Measurements from ENCODE around the gene TRMT1L. TPM values are rescaled to one million over a fixed set of nuclear protein-coding genes. Genes with fewer than 3 reads are reported as not detected.

The TRMT1L gene
- total and polyA plus RNA-seq, 2 experiments from 2014 or later, result 11.7 to 30.8 TPM

DNA sequence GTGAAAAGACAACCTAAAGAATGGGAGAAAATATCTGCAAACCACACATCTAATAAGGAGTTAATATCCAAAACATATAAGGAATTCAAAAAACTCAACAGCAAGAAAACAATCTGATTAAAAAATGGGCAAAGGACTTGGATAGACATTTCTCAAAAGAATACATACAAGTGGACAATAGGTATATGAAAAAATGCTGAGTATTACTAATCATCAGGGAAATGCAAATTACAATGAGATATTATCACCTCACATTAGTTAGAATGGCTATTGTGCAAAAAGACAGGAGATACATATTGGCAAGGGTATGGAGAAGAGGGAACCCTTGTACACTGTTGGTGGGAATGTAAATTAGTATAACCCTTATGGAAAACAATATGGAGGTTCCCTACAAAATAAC, 44.9 kb downstream of the TRMT1L start:
- Mint-ChIP-seq H3K9me3 (peaks cover 22% of the 10 kb centered on the region), H3K27me3 (ENCODE audit: insufficient read depth, low read depth, poor library complexity) (peaks cover 4% of the 10 kb centered on the region), H3K36me3 (ENCODE audit: low read depth) (peaks cover 10% of the 10 kb centered on the region; the same call in 2 of the 3 replicates), H3K4me1 (no peaks in the 10 kb centered on the region), H3K27ac (no peak overlapping the region), H3K4me3 (no peak overlapping the region)
- no peak overlapping the region for H3K4me3 ChIP-seq
- no peaks in the 10 kb centered on the region for H3F3A ChIP-seq (replicated peaks; ENCODE audit: low read depth)
- H3K79me2 ChIP-seq (replicated peaks; ENCODE audit: insufficient read depth), result no peaks in the 10 kb centered on the region
- H3K4me1 ChIP-seq (ENCODE audit: insufficient read depth), result no peaks in the 10 kb centered on the region
- TF ChIP-seq POLR2AphosphoS5 (IDR thresholded peaks at IDR 0.05; ENCODE audit: low read depth) (no peak), ZNF114 (CRISPR knock-in tag; IDR thresholded peaks at IDR 0.05) (no peak), ZNF331 (CRISPR knock-in tag; IDR thresholded peaks at IDR 0.05; ENCODE audit: low read depth) (no peak), CREB1 (CRISPR knock-in tag; IDR thresholded peaks at IDR 0.05; ENCODE audit: low read depth) (no peak), STAT1 (IDR thresholded peaks at IDR 0.05; ENCODE audit: unreplicated experiment) (no peak), JUNB (IDR thresholded peaks at IDR 0.05; ENCODE audit: unreplicated experiment) (no peak), EZH2phosphoT487 (IDR thresholded peaks at IDR 0.05; ENCODE audit: unreplicated experiment) (no peak), EZH2 (IDR thresholded peaks at IDR 0.05; ENCODE audit: low read depth, unreplicated experiment) (no peak), NANOG (IDR thresholded peaks at IDR 0.05; ENCODE audit: borderline replicate concordance) (no peak)
- TF ChIP-seq, protein P1, sequence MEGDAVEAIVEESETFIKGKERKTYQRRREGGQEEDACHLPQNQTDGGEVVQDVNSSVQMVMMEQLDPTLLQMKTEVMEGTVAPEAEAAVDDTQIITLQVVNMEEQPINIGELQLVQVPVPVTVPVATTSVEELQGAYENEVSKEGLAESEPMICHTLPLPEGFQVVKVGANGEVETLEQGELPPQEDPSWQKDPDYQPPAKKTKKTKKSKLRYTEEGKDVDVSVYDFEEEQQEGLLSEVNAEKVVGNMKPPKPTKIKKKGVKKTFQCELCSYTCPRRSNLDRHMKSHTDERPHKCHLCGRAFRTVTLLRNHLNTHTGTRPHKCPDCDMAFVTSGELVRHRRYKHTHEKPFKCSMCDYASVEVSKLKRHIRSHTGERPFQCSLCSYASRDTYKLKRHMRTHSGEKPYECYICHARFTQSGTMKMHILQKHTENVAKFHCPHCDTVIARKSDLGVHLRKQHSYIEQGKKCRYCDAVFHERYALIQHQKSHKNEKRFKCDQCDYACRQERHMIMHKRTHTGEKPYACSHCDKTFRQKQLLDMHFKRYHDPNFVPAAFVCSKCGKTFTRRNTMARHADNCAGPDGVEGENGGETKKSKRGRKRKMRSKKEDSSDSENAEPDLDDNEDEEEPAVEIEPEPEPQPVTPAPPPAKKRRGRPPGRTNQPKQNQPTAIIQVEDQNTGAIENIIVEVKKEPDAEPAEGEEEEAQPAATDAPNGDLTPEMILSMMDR (conservative IDR thresholded peaks at IDR 0.05; ENCODE audit: low read depth in 2 of 2), result no peak
- TF ChIP-seq, protein P2, sequence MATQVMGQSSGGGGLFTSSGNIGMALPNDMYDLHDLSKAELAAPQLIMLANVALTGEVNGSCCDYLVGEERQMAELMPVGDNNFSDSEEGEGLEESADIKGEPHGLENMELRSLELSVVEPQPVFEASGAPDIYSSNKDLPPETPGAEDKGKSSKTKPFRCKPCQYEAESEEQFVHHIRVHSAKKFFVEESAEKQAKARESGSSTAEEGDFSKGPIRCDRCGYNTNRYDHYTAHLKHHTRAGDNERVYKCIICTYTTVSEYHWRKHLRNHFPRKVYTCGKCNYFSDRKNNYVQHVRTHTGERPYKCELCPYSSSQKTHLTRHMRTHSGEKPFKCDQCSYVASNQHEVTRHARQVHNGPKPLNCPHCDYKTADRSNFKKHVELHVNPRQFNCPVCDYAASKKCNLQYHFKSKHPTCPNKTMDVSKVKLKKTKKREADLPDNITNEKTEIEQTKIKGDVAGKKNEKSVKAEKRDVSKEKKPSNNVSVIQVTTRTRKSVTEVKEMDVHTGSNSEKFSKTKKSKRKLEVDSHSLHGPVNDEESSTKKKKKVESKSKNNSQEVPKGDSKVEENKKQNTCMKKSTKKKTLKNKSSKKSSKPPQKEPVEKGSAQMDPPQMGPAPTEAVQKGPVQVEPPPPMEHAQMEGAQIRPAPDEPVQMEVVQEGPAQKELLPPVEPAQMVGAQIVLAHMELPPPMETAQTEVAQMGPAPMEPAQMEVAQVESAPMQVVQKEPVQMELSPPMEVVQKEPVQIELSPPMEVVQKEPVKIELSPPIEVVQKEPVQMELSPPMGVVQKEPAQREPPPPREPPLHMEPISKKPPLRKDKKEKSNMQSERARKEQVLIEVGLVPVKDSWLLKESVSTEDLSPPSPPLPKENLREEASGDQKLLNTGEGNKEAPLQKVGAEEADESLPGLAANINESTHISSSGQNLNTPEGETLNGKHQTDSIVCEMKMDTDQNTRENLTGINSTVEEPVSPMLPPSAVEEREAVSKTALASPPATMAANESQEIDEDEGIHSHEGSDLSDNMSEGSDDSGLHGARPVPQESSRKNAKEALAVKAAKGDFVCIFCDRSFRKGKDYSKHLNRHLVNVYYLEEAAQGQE (IDR thresholded peaks at IDR 0.05; ENCODE audit: unreplicated experiment), result no peak
- TF ChIP-seq, protein P3, sequence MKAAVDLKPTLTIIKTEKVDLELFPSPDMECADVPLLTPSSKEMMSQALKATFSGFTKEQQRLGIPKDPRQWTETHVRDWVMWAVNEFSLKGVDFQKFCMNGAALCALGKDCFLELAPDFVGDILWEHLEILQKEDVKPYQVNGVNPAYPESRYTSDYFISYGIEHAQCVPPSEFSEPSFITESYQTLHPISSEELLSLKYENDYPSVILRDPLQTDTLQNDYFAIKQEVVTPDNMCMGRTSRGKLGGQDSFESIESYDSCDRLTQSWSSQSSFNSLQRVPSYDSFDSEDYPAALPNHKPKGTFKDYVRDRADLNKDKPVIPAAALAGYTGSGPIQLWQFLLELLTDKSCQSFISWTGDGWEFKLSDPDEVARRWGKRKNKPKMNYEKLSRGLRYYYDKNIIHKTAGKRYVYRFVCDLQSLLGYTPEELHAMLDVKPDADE (IDR thresholded peaks at IDR 0.05), result no peak
- TF ChIP-seq, protein P4, sequence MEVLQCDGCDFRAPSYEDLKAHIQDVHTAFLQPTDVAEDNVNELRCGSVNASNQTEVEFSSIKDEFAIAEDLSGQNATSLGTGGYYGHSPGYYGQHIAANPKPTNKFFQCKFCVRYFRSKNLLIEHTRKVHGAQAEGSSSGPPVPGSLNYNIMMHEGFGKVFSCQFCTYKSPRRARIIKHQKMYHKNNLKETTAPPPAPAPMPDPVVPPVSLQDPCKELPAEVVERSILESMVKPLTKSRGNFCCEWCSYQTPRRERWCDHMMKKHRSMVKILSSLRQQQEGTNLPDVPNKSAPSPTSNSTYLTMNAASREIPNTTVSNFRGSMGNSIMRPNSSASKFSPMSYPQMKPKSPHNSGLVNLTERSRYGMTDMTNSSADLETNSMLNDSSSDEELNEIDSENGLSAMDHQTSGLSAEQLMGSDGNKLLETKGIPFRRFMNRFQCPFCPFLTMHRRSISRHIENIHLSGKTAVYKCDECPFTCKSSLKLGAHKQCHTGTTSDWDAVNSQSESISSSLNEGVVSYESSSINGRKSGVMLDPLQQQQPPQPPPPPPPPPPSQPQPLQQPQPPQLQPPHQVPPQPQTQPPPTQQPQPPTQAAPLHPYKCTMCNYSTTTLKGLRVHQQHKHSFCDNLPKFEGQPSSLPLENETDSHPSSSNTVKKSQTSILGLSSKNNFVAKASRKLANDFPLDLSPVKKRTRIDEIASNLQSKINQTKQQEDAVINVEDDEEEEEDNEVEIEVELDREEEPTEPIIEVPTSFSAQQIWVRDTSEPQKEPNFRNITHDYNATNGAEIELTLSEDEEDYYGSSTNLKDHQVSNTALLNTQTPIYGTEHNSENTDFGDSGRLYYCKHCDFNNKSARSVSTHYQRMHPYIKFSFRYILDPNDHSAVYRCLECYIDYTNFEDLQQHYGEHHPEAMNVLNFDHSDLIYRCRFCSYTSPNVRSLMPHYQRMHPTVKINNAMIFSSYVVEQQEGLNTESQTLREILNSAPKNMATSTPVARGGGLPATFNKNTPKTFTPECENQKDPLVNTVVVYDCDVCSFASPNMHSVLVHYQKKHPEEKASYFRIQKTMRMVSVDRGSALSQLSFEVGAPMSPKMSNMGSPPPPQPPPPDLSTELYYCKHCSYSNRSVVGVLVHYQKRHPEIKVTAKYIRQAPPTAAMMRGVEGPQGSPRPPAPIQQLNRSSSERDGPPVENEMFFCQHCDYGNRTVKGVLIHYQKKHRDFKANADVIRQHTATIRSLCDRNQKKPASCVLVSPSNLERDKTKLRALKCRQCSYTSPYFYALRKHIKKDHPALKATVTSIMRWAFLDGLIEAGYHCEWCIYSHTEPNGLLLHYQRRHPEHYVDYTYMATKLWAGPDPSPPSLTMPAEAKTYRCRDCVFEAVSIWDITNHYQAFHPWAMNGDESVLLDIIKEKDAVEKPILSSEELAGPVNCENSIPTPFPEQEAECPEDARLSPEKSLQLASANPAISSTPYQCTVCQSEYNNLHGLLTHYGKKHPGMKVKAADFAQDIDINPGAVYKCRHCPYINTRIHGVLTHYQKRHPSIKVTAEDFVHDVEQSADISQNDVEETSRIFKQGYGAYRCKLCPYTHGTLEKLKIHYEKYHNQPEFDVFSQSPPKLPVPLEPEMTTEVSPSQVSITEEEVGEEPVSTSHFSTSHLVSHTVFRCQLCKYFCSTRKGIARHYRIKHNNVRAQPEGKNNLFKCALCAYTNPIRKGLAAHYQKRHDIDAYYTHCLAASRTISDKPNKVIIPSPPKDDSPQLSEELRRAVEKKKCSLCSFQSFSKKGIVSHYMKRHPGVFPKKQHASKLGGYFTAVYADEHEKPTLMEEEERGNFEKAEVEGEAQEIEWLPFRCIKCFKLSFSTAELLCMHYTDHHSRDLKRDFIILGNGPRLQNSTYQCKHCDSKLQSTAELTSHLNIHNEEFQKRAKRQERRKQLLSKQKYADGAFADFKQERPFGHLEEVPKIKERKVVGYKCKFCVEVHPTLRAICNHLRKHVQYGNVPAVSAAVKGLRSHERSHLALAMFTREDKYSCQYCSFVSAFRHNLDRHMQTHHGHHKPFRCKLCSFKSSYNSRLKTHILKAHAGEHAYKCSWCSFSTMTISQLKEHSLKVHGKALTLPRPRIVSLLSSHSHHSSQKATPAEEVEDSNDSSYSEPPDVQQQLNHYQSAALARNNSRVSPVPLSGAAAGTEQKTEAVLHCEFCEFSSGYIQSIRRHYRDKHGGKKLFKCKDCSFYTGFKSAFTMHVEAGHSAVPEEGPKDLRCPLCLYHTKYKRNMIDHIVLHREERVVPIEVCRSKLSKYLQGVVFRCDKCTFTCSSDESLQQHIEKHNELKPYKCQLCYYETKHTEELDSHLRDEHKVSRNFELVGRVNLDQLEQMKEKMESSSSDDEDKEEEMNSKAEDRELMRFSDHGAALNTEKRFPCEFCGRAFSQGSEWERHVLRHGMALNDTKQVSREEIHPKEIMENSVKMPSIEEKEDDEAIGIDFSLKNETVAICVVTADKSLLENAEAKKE (CRISPR knock-in tag; IDR thresholded peaks at IDR 0.05), result no peak
- no peaks in the 10 kb centered on the region for H4K20me1 ChIP-seq (replicated peaks; ENCODE audit: insufficient read depth)
- H2AFZ ChIP-seq, result no peak overlapping the region
- no peaks in the 10 kb centered on the region for H3K27me3 ChIP-seq (ENCODE audit: insufficient read depth)
- H3K4me2 ChIP-seq, result no peak overlapping the region
- no peaks in the 10 kb centered on the region for H3K9me2 ChIP-seq (ENCODE audit: insufficient read depth)
- ATAC-seq (no peak), DNase-seq (ENCODE audit: low spot score) (no peak)
- H3K36me3 ChIP-seq (ENCODE audit: insufficient read depth), result no peaks in the 10 kb centered on the region
- no peak overlapping the region for H3K27ac ChIP-seq (ENCODE audit: low read depth)
